Activated CD4-positive, alpha-beta T cell treated with anti-CD3 and anti-CD28 coated beads for 36 hours (primary cell): ENCODE data around the gene FILIP1. TPM values are rescaled to one million over a fixed set of nuclear protein-coding genes. Genes with fewer than 3 reads are reported as not detected.
"Not testable (repeated sequence)": the region's sequence is repeated elsewhere in the genome, so short reads cannot be mapped to it uniquely, and the experiment has no call there.

ENCODE experiments used
- ATAC-seq: fragments of 200-7000 bp; cut with Tn5 transposase; one replicate; pipeline ENCODE4 v1.10.0; 2021; ENCODE audit warnings: mild to moderate bottlenecking, moderate library complexity
- CTCF ChIA-PET: fragments of 350-600 bp; sonication (Branson Sonifier 250); formaldehyde crosslinking; loops from one replicate; lab custom pipeline; 2021; ENCODE audit warnings: antibody characterized with exemption; lab: Charles Lee
- POLR2A ChIA-PET: fragments of 350-600 bp; sonication (Branson Sonifier 250); formaldehyde crosslinking; loops from one replicate; lab custom pipeline; 2021; ENCODE audit warnings: antibody characterized with exemption, inconsistent platforms; lab: Charles Lee
- DNase-seq: peaks from one replicate; pipeline ENCODE4 v3.0.0-alpha.2; 2020
- H3K27ac Mint-ChIP-seq: one replicate; pipeline ENCODE4 v1.8.0; 2021; ENCODE audit warnings: mixed read lengths
- H3K27me3 Mint-ChIP-seq: one replicate; pipeline ENCODE4 v1.8.0; 2021; ENCODE audit warnings: mixed read lengths
- H3K36me3 Mint-ChIP-seq: one replicate; pipeline ENCODE4 v1.8.0; 2021; ENCODE audit warnings: low read depth, mixed read lengths
- H3K4me1 Mint-ChIP-seq: one replicate; pipeline ENCODE4 v1.8.0; 2021; ENCODE audit warnings: mixed read lengths
- H3K4me3 Mint-ChIP-seq: one replicate; pipeline ENCODE4 v1.8.0; 2021; ENCODE audit warnings: mild to moderate bottlenecking, moderate library complexity, mixed read lengths
- H3K9me3 Mint-ChIP-seq: one replicate; pipeline ENCODE4 v1.8.0; 2021; ENCODE audit warnings: low read depth, mixed read lengths
- intact Hi-C, 2 experiments: fragments of 100-400 bp; cut with DNase I in 1 of 2; cut with micrococcal nuclease in 1 of 2; formaldehyde crosslinking; loops; one replicate each; pipeline versions ENCODE4 v1.14.2 to v1.15.1; 2022 to 2024; cut with DNase I, micrococcal nuclease
- total RNA-seq, 2 experiments: library from RNA; stranded (reverse); gene quantifications; one replicate each; pipeline ENCODE4 v1.2.3, GENCODE V29; 2021

The FILIP1 gene
- total RNA-seq, 2 experiments from 2014 or later, result not detected

DNA sequence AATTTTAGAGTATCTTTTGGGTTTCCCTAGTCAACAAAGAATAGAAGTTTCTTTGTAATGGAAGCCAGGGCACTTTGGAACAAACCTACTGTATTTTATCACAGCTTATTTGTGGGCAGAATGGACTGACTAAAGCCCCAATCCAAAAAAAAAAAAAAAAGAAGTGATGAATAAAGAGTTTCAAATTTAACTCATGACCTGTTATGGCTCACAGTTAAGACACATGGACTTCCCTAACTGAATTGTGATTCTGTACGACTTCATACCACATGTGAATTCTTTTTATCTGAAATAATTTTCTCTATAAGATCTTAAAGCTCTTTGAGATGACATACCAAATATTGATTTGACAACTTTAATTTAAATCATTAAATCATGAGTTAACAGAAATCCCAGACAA, 77.2 kb downstream of the FILIP1 start:
- Mint-ChIP-seq H3K4me3 (no peak overlapping the region), H3K27me3 (peaks cover 15% of the 10 kb centered on the region), H3K9me3 (no peaks in the 10 kb centered on the region), H3K27ac (no peak overlapping the region), H3K36me3 (no peaks in the 10 kb centered on the region), H3K4me1 (no peaks in the 10 kb centered on the region)
- ChIA-PET POLR2A (no interaction called here), CTCF (interaction anchor here (0.5 to 1.2 kb wide), 5 partner anchors 23 to 1415 kb away, joined by 3 to 5 read pairs (median 4); no protein-coding TSS in a partner anchor)
- no peak for DNase-seq
- no peak for ATAC-seq
- intact Hi-C loops, result no loop called here

GRCh38 chr6:75415804-75416203, 77.8 kb downstream of the FILIP1 start:
- ChIA-PET POLR2A (no interaction called here), CTCF (interaction anchor here (0.7 to 1.2 kb wide), 2 partner anchors 22 to 119 kb away, joined by 4 read pairs; no protein-coding TSS in a partner anchor)
- Mint-ChIP-seq H3K9me3 (no peaks in the 10 kb centered on the region), H3K36me3 (no peaks in the 10 kb centered on the region), H3K4me1 (no peaks in the 10 kb centered on the region), H3K27ac (no peak overlapping the region), H3K27me3 (peaks cover 12% of the 10 kb centered on the region), H3K4me3 (no peak overlapping the region)
- intact Hi-C loops, result no loop called here
- ATAC-seq (no peak), DNase-seq (no peak)

DNA sequence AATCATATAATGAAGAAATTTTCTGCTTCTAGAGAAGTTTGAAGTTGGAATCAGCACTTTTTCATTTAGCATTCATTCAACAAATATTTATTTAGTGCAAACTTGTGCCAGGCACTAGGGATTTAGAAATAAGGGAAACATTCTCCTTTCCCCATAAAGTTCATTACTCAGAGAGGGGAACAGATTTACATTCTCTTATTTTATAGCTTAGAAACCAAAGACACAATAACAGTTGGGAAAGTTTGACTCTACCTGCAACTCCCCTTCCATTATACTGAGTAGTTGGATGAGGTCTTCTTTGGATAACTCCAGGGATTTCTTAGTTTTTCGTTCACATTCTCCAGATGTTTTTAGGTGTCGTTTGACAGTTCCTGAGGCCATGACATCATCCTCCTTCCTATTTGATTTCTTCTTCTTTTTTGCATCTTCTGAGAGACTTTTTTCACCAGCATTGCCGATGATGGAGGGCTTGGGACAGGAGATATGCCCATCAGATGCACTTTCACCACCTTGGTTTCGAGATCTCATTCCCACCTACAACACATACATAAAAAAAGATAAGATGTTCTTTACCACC, 79.1 kb downstream of the FILIP1 start:
- DNase-seq (no peak), ATAC-seq (no peak)
- Mint-ChIP-seq H3K4me3 (no peak overlapping the region), H3K27me3 (peaks cover 12% of the 10 kb centered on the region), H3K36me3 (no peaks in the 10 kb centered on the region), H3K9me3 (no peaks in the 10 kb centered on the region), H3K27ac (no peak overlapping the region), H3K4me1 (no peaks in the 10 kb centered on the region)
- POLR2A ChIA-PET, result interaction anchor here (0.7 kb wide), 1 partner anchor 119 kb away, joined by 3 read pairs; no protein-coding TSS in a partner anchor
- CTCF ChIA-PET, result interaction anchor here (0.7 kb wide), 1 partner anchor 211 kb away, joined by 3 read pairs; no protein-coding TSS in a partner anchor
- intact Hi-C loops, result no loop called here

DNA sequence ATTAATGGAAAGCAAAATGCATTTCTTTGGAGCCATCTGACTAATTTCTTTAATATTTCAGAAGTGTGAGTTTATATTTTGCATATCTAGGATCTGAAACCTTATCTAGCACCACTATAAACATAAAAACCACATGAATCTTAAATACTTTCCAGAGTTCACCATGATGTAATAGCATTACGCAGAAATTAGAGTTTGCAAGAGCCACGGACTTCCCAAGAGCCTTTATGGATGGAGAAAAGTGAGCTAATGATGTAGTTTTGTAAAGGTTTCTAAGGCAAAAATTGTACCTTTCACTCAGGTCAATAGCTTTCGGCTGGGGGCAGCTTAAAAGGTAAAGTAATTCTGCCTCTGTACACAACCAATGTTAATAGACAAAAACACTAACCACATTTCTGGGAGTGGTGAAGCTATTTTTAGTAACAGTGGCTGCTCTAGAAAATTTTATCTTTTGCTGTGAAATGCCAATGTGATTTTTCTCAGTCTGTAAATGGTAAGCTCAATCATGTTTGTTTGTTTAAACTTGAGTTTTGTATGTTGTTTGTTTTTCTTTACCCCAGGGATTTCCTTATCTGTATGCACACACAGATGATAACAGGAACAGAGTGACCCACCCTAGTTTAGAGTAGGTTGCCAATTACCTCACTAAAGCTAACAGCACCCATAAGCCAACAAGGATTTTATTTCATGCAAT, 80.5 kb downstream of the FILIP1 start:
- ATAC-seq, result no peak
- CTCF ChIA-PET, result interaction anchor here (1.0 to 1.5 kb wide), 2 partner anchors 10 to 37 kb away, joined by 3 to 4 read pairs; no protein-coding TSS in a partner anchor
- Mint-ChIP-seq H3K9me3 (no peaks in the 10 kb centered on the region), H3K4me1 (no peaks in the 10 kb centered on the region), H3K4me3 (no peak overlapping the region), H3K27ac (no peak overlapping the region), H3K27me3 (peaks cover 9% of the 10 kb centered on the region), H3K36me3 (no peaks in the 10 kb centered on the region)
- intact Hi-C loops, result no loop called here
- POLR2A ChIA-PET, result no interaction called here
- DNase-seq, result no peak

- ATAC-seq, H3K9me3 Mint-ChIP-seq, H3K36me3 Mint-ChIP-seq, POLR2A ChIA-PET, H3K4me3 Mint-ChIP-seq, H3K27me3 Mint-ChIP-seq, H3K4me1 Mint-ChIP-seq, CTCF ChIA-PET, H3K27ac Mint-ChIP-seq, DNase-seq, intact Hi-C loops: not testable (repeated sequence)
Observed at GRCh38 chr6:75410564-75410963, 83.0 kb downstream of the FILIP1 start.

GRCh38 chr6:75409928-75410327, 83.7 kb downstream of the FILIP1 start:
- POLR2A ChIA-PET, result no interaction called here
- Mint-ChIP-seq H3K36me3 (no peaks in the 10 kb centered on the region), H3K27me3 (peaks cover 6% of the 10 kb centered on the region), H3K4me1 (no peaks in the 10 kb centered on the region), H3K27ac (no peak overlapping the region), H3K9me3 (no peaks in the 10 kb centered on the region), H3K4me3 (no peak overlapping the region)
- intact Hi-C loops, result no loop called here
- DNase-seq (no peak), ATAC-seq (no peak)
- CTCF ChIA-PET, result no interaction called here

- intact Hi-C loops, result no loop called here
- ChIA-PET POLR2A (no interaction called here), CTCF (interaction anchor here (0.6 kb wide), 1 partner anchor 1858 kb away, joined by 3 read pairs; no protein-coding TSS in a partner anchor)
- ATAC-seq (no peak), DNase-seq (no peak)
- no peaks in the 10 kb centered on the region for H3K36me3 Mint-ChIP-seq
- H3K4me3 Mint-ChIP-seq, result no peak overlapping the region
- H3K9me3 Mint-ChIP-seq, result no peaks in the 10 kb centered on the region
- H3K27me3 Mint-ChIP-seq, result peaks cover 5% of the 10 kb centered on the region
- H3K27ac Mint-ChIP-seq, result no peak overlapping the region
- H3K4me1 Mint-ChIP-seq, result no peaks in the 10 kb centered on the region
Observed at GRCh38 chr6:75409286-75409685, 84.3 kb downstream of the FILIP1 start.

DNA sequence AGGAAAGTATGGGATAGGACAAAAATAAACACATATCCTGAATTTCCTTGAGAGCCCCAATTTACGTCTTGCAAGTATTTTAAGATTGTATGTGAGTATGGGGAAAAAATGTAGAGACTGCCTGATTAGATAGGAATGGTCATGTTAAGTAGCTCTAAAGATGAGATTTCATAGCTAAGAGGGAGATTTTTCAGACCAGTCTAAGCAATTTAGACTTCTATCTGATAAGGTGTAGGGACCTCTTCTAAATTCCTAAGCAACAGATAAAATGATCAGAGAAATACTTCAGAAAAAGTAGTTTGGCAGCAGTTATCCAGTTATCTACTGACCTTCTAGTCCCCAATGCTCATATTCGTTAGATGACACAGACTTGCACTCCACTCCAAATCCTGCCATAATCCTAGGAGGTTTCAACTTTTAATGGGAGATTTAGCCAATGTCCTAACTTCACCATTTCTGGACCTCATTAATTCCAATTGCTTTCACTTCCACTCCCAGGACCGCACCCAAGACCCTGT, 90.0 kb downstream of the FILIP1 start:
- Mint-ChIP-seq H3K27me3 (peaks cover 6% of the 10 kb centered on the region), H3K4me3 (no peak overlapping the region), H3K27ac (no peak overlapping the region), H3K9me3 (no peaks in the 10 kb centered on the region), H3K4me1 (no peaks in the 10 kb centered on the region), H3K36me3 (no peaks in the 10 kb centered on the region)
- ATAC-seq, result no peak
- no peak for DNase-seq
- ChIA-PET CTCF (no interaction called here), POLR2A (no interaction called here)
- intact Hi-C loops, result no loop called here

- no peak overlapping the region for H3K27ac Mint-ChIP-seq
- CTCF ChIA-PET, result no interaction called here
- H3K9me3 Mint-ChIP-seq, result no peaks in the 10 kb centered on the region
- H3K4me3 Mint-ChIP-seq, result no peak overlapping the region
- DNase-seq, result no peak
- intact Hi-C loops, result no loop called here
- POLR2A ChIA-PET, result no interaction called here
- no peak for ATAC-seq
- no peaks in the 10 kb centered on the region for H3K4me1 Mint-ChIP-seq
- peaks cover 6% of the 10 kb centered on the region for H3K27me3 Mint-ChIP-seq
- H3K36me3 Mint-ChIP-seq, result no peaks in the 10 kb centered on the region
Observed at GRCh38 chr6:75402296-75402695, 91.3 kb downstream of the FILIP1 start.

DNA sequence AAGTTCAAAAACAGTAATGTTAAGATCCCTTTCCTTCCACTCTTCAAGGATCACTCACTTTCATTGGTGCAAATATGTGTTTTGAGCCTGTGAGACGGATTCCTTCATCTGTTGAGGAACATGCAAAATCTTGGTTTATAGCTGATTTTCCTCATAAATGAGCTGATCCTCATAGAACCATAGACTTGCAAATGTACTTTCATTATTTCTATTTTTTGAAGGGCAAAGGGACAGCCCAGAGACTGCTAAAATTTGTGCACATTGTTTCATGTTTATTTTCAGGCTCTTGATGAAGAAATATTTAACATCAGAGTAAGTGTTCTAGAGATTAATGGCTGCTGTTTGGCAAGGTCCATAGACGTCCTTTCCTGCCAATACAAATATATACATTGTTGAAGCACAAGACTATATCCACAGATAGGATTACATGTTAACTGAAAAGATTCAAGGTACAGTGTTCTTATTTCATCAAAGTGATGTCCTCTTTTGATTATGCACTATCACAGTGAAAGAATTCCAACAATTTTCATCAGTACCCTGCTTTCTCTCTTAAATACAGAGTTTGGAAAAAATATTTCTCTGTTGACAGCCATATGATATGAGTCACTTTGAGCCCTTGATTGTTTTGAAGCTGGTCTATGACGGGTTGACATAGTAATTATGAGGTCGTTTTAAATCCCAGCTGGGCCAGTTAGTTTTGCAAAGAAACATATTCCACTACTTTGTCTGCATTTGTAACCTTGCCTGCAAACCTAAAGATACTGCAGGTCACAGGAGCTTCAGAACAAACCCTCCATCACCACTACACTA, 95.7 kb downstream of the FILIP1 start:
- H3K4me1 Mint-ChIP-seq, result no peaks in the 10 kb centered on the region
- ATAC-seq (no peak), DNase-seq (no peak)
- H3K9me3 Mint-ChIP-seq, result no peaks in the 10 kb centered on the region
- intact Hi-C loops, result no loop called here
- no peak overlapping the region for H3K4me3 Mint-ChIP-seq
- H3K27ac Mint-ChIP-seq, result no peak overlapping the region
- H3K27me3 Mint-ChIP-seq, result peaks cover 17% of the 10 kb centered on the region
- ChIA-PET POLR2A (no interaction called here), CTCF (no interaction called here)
- no peaks in the 10 kb centered on the region for H3K36me3 Mint-ChIP-seq

DNA sequence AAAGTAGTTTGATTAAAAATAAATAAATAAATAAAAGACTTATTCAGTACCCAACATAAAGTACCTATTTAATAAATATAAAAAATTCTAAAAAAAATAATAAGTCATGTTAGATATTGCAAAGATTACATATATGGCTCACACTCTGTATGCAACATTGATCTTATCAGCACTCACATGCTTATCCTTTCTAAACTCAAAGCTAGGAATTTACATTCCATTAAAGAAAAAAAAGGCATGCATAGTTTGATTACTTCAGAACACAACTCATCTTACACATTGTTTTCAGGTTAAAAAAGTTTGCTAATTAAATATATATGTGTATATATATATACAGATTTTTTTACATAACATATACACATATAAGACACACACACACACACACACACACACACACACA, 96.4 kb downstream of the FILIP1 start:
- Mint-ChIP-seq H3K36me3 (no peaks in the 10 kb centered on the region), H3K9me3 (no peaks in the 10 kb centered on the region), H3K4me3 (no peak overlapping the region), H3K27ac (no peak overlapping the region), H3K27me3 (peaks cover 16% of the 10 kb centered on the region), H3K4me1 (no peaks in the 10 kb centered on the region)
- no peak for ATAC-seq
- intact Hi-C loops, result no loop called here
- ChIA-PET POLR2A (no interaction called here), CTCF (no interaction called here)
- DNase-seq, result no peak
